Activated naive CD8-positive, alpha-beta T cell treated with anti-CD3 and anti-CD28 coated beads, Interleukin-2, amount 50 U/mL, for 24 hours (primary cell): ENCODE measurements around the gene FXYD7.
"Not testable (repeated sequence)": the region's sequence is repeated elsewhere in the genome, so short reads cannot be mapped to it uniquely, and the experiment has no call there.

Source experiments
- ATAC-seq: fragments of 150-1000 bp; cut with Tn5 transposase; one replicate; pipeline ENCODE4 v1.10.0; 2021
- DNase-seq: peaks from one replicate; pipeline ENCODE4 v3.0.0; 2021
- H3K27ac Mint-ChIP-seq: one replicate; pipeline ENCODE4 v1.8.0; 2021; ENCODE audit warnings: mild to moderate bottlenecking, mixed read lengths
- H3K27me3 Mint-ChIP-seq: one replicate; pipeline ENCODE4 v1.8.0; 2021; ENCODE audit warnings: mixed read lengths
- H3K36me3 Mint-ChIP-seq: one replicate; pipeline ENCODE4 v1.8.0; 2021; ENCODE audit warnings: low read depth, mixed read lengths
- H3K4me1 Mint-ChIP-seq: one replicate; pipeline ENCODE4 v1.8.0; 2021; ENCODE audit warnings: mixed read lengths
- H3K4me3 Mint-ChIP-seq: one replicate; pipeline ENCODE4 v1.8.0; 2021; ENCODE audit warnings: mild to moderate bottlenecking, moderate library complexity, mixed read lengths
- H3K9me3 Mint-ChIP-seq: one replicate; pipeline ENCODE4 v1.8.0; 2021; ENCODE audit warnings: mixed read lengths

Gene FXYD7

GRCh38 chr19:35142606-35143230, 337 bp upstream of the FXYD7 start:
- H3K4me1 Mint-ChIP-seq, result peaks cover 29% of the 10 kb centered on the region
- H3K36me3 Mint-ChIP-seq, result no peaks in the 10 kb centered on the region
- H3K9me3 Mint-ChIP-seq, result no peaks in the 10 kb centered on the region
- H3K4me3 Mint-ChIP-seq, result peak overlapping the region; percentile 80
- peak; percentile 75 for DNase-seq
- H3K27ac Mint-ChIP-seq, result no peak overlapping the region
- no peak for ATAC-seq
- H3K27me3 Mint-ChIP-seq, result peaks cover 15% of the 10 kb centered on the region

- ATAC-seq (no peak), DNase-seq (no peak)
- peaks cover 15% of the 10 kb centered on the region for H3K27me3 Mint-ChIP-seq
- no peak overlapping the region for H3K4me3 Mint-ChIP-seq
- no peak overlapping the region for H3K27ac Mint-ChIP-seq
- H3K36me3 Mint-ChIP-seq, result no peaks in the 10 kb centered on the region
- peaks cover 29% of the 10 kb centered on the region for H3K4me1 Mint-ChIP-seq
- no peaks in the 10 kb centered on the region for H3K9me3 Mint-ChIP-seq
Observed at GRCh38 chr19:35143818-35144217, 763 bp downstream of the FXYD7 start.

GRCh38 chr19:35144259-35144599, 1.2 kb downstream of the FXYD7 start:
- Mint-ChIP-seq H3K9me3 (no peaks in the 10 kb centered on the region), H3K27me3 (peaks cover 15% of the 10 kb centered on the region), H3K27ac (no peak overlapping the region), H3K36me3 (no peaks in the 10 kb centered on the region), H3K4me3 (no peak overlapping the region), H3K4me1 (peaks cover 29% of the 10 kb centered on the region)
- ATAC-seq, result no peak
- DNase-seq, result no peak

GRCh38 chr19:35144600-35145436, 1.8 kb downstream of the FXYD7 start:
- peaks cover 15% of the 10 kb centered on the region for H3K27me3 Mint-ChIP-seq
- peaks cover 29% of the 10 kb centered on the region for H3K4me1 Mint-ChIP-seq

GRCh38 chr19:35146746-35147459, 3.8 kb downstream of the FXYD7 start:
- H3K27me3 Mint-ChIP-seq, result peaks cover 8% of the 10 kb centered on the region
- H3K27ac Mint-ChIP-seq, result no peak overlapping the region

More at GRCh38 chr19:35144600-35145436, 1.8 kb downstream of the FXYD7 start:
- no peak for DNase-seq
- no peak overlapping the region for H3K27ac Mint-ChIP-seq
- no peak for ATAC-seq
- no peak overlapping the region for H3K4me3 Mint-ChIP-seq
- H3K9me3 Mint-ChIP-seq, result no peaks in the 10 kb centered on the region
- H3K36me3 Mint-ChIP-seq, result no peaks in the 10 kb centered on the region

GRCh38 chr19:35149463-35149862, 6.4 kb downstream of the FXYD7 start:
- H3K4me1 Mint-ChIP-seq, result peaks cover 16% of the 10 kb centered on the region
- H3K4me3 Mint-ChIP-seq, result no peak overlapping the region
- no peaks in the 10 kb centered on the region for H3K9me3 Mint-ChIP-seq
- no peaks in the 10 kb centered on the region for H3K36me3 Mint-ChIP-seq
- no peak overlapping the region for H3K27ac Mint-ChIP-seq
- DNase-seq, result no peak
- no peaks in the 10 kb centered on the region for H3K27me3 Mint-ChIP-seq
- no peak for ATAC-seq

More at GRCh38 chr19:35146746-35147459, 3.8 kb downstream of the FXYD7 start:
- H3K9me3 Mint-ChIP-seq, result no peaks in the 10 kb centered on the region
- ATAC-seq (no peak), DNase-seq (no peak)
- no peak overlapping the region for H3K4me3 Mint-ChIP-seq
- H3K36me3 Mint-ChIP-seq, result no peaks in the 10 kb centered on the region
- peaks cover 17% of the 10 kb centered on the region for H3K4me1 Mint-ChIP-seq

GRCh38 chr19:35150445-35150844, 7.4 kb downstream of the FXYD7 start:
- Mint-ChIP-seq H3K36me3 (peaks cover under 1% of the 10 kb centered on the region), H3K27ac (no peak overlapping the region), H3K27me3 (no peaks in the 10 kb centered on the region), H3K4me3 (no peak overlapping the region), H3K4me1 (peaks cover 14% of the 10 kb centered on the region), H3K9me3 (no peaks in the 10 kb centered on the region)
- no peak for DNase-seq
- no peak for ATAC-seq

GRCh38 chr19:35151273-35152065, 8.4 kb downstream of the FXYD7 start:
- ATAC-seq (no peak), DNase-seq (no peak)
- H3K36me3 Mint-ChIP-seq, result peaks cover 10% of the 10 kb centered on the region
- H3K27me3 Mint-ChIP-seq, result no peaks in the 10 kb centered on the region
- H3K4me3 Mint-ChIP-seq, result no peak overlapping the region
- H3K4me1 Mint-ChIP-seq, result peaks cover 22% of the 10 kb centered on the region
- H3K27ac Mint-ChIP-seq, result no peak overlapping the region
- H3K9me3 Mint-ChIP-seq, result no peaks in the 10 kb centered on the region

- Mint-ChIP-seq H3K4me3 (peak overlapping the region; percentile 96), H3K36me3 (peaks cover 27% of the 10 kb centered on the region), H3K4me1 (peaks cover 39% of the 10 kb centered on the region)
- not testable (repeated sequence) for H3K27ac Mint-ChIP-seq, H3K9me3 Mint-ChIP-seq, DNase-seq, H3K27me3 Mint-ChIP-seq, ATAC-seq
Observed at GRCh38 chr19:35153129-35153522, 10.1 kb downstream of the FXYD7 start.

- peak; percentile 42 for ATAC-seq
- H3K4me1 Mint-ChIP-seq, result peaks cover 47% of the 10 kb centered on the region
- no peaks in the 10 kb centered on the region for H3K9me3 Mint-ChIP-seq
- peak overlapping the region; percentile 99 for H3K27ac Mint-ChIP-seq
- no peaks in the 10 kb centered on the region for H3K27me3 Mint-ChIP-seq
- DNase-seq, result peak; percentile 81
- H3K36me3 Mint-ChIP-seq, result peaks cover 35% of the 10 kb centered on the region
- peak overlapping the region; percentile 96 for H3K4me3 Mint-ChIP-seq
Observed at GRCh38 chr19:35153701-35154524, 10.9 kb downstream of the FXYD7 start.

GRCh38 chr19:35154525-35155406, 11.7 kb downstream of the FXYD7 start, which contains the start of gene FXYD5:
TSS of gene FXYD5 (plus strand) at chr19:35154735. CDS start at chr19:35155551, 816 bp downstream.
- Mint-ChIP-seq H3K27me3 (no peaks in the 10 kb centered on the region), H3K36me3 (peaks cover 43% of the 10 kb centered on the region), H3K4me3 (peak within 1 kb of the TSS; percentile 96), H3K4me1 (peaks cover 55% of the 10 kb centered on the region), H3K9me3 (no peaks in the 10 kb centered on the region), H3K27ac (peak within 1 kb of the TSS; percentile 99)
- ATAC-seq (peak; percentile 89), DNase-seq (peak; percentile 86)

- Mint-ChIP-seq H3K9me3 (no peaks in the 10 kb centered on the region), H3K27ac (peak overlapping the region; percentile 99), H3K27me3 (no peaks in the 10 kb centered on the region), H3K4me1 (peaks cover 56% of the 10 kb centered on the region), H3K36me3 (peaks cover 49% of the 10 kb centered on the region), H3K4me3 (peak overlapping the region; percentile 96)
- ATAC-seq (peak; percentile 14), DNase-seq (peak; percentile 52)
Observed at GRCh38 chr19:35155441-35155840, 12.4 kb downstream of the FXYD7 start.
